Measurements from ENCODE around the gene WBP1L.
"Not testable (repeated sequence)": the region's sequence is repeated elsewhere in the genome, so short reads cannot be mapped to it uniquely, and the experiment has no call there.

Gene WBP1L

DNA sequence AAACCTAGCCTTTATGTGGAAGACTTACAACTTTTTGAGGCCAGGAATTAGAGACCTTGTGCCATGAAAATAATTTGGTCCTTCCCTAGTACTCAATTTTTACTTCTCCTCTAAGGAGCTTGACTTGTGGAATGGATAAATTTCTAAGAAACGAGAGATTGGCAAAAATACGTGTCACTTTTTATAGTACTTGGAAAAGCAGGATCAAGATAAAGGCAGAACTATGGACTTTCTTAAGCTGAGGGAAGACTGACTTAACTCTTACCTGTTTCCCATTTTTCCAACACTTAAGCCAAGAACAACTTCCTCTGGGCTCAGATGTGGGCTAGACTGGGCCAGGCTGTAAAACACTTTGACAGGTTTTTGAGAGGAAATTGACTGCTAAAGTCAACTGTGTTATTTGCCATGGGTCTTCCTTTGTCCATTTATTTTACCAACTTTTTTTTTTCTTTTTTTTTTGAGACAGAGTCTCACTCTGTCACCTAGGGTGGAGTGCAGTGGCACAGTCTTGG is 2.0 kb upstream of the WBP1L start:
- Histone ChIP-seq H3K79me1 (ENCODE audit: low read depth, low read length) (peaks cover 5% of the 10 kb centered on the region), H3K9me3 (replicated peaks in 1 of 2; ENCODE audit: control insufficient read depth in 2 of 2, insufficient read depth in 1 of 2, low read depth in 1 of 2, low read length in 2 of 2) (peaks cover 0 to 2% of the 10 kb centered on the region in 2 donors), H3K18ac (ENCODE audit: low read length) (no peak overlapping the region), H3K36me3 (replicated peaks in 1 of 2; ENCODE audit: control insufficient read depth in 2 of 2, insufficient read depth in 2 of 2, low read length in 2 of 2) (peaks cover 8 to 22% of the 10 kb centered on the region in 2 donors), H3K4me3 (ENCODE audit: low read length in 2 of 2) (no peak overlapping the region), H2BK5ac (ENCODE audit: low read length) (no peak overlapping the region), H3K14ac (ENCODE audit: low read length) (no peak overlapping the region), H3K23ac (ENCODE audit: low read depth, low read length, poor library complexity) (no peak overlapping the region), H2AK5ac (ENCODE audit: low read depth, low read length) (no peak overlapping the region), H4K8ac (ENCODE audit: low read depth, low read length) (no peak overlapping the region), H3K4me2 (ENCODE audit: insufficient read depth, low read length, poor library complexity, severe bottlenecking) (no peak overlapping the region), H2BK120ac (ENCODE audit: low read depth, low read length) (no peak overlapping the region), H3K4ac (ENCODE audit: low read length) (no peak overlapping the region), H2BK15ac (ENCODE audit: low read length) (no peak overlapping the region), H3K4me1 (ENCODE audit: control insufficient read depth in 2 of 2, insufficient read depth in 1 of 2, low read depth in 1 of 2, low read length in 2 of 2) (peaks cover 6% of the 10 kb centered on the region in 2 donors), H2BK12ac (ENCODE audit: low read length) (no peak overlapping the region), H2AFZ (ENCODE audit: low read length) (no peak overlapping the region), H3K27me3 (ENCODE audit: control insufficient read depth in 3 of 3, insufficient read depth in 3 of 3, low read depth in 1 of 3, low read length in 3 of 3) (no peaks in the 10 kb centered on the region), H3K27ac (replicated peaks; ENCODE audit: low read length) (no peak overlapping the region), H4K91ac (ENCODE audit: low read depth, low read length, poor library complexity) (no peak overlapping the region), H3K9ac (ENCODE audit: low read depth, low read length, poor library complexity) (no peak overlapping the region)
- WGBS, 2 donors (ENCODE audit: extremely low coverage in 2 of 2, insufficient read length in 2 of 2, insufficient replicate concordance in 1 of 2), result no CpG with 5 or more reads among the region's 2 CpGs
- no peak for DNase-seq (ENCODE audit: low spot score)

DNA sequence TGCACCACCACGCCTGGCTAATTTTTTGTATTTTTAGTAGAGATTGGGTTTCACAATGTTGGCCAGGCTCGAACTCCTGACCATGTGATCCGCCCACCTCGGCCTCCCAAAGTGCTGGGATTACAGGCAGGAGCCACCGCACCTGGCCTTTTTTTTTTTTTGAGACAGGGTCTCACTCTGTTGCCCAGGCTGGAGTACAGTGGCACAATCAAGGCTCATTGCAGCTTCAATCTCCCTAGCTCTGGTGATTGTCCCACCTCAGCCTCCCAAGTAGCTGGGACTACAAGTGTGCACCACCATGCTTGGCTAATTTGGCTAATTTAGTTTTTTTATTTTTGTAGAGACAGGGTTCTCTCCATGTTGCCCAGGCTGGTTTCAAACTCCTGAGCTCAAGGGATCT is 1.4 kb upstream of the WBP1L start:
- not testable (repeated sequence) for H2AFZ ChIP-seq (ENCODE audit: low read length); H3K4me3 ChIP-seq (ENCODE audit: low read length in 2 of 2); H3K9ac ChIP-seq (ENCODE audit: low read depth, low read length, poor library complexity); H3K4me1 ChIP-seq (ENCODE audit: control insufficient read depth in 2 of 2, insufficient read depth in 1 of 2, low read depth in 1 of 2, low read length in 2 of 2); H2AK5ac ChIP-seq (ENCODE audit: low read depth, low read length); H3K18ac ChIP-seq (ENCODE audit: low read length); H3K27ac ChIP-seq (replicated peaks; ENCODE audit: low read length); H3K4me2 ChIP-seq (ENCODE audit: insufficient read depth, low read length, poor library complexity, severe bottlenecking); H3K27me3 ChIP-seq (ENCODE audit: control insufficient read depth in 3 of 3, insufficient read depth in 3 of 3, low read depth in 1 of 3, low read length in 3 of 3); H3K23ac ChIP-seq (ENCODE audit: low read depth, low read length, poor library complexity); H3K79me1 ChIP-seq (ENCODE audit: low read depth, low read length); H2BK12ac ChIP-seq (ENCODE audit: low read length); H3K4ac ChIP-seq (ENCODE audit: low read length); H4K91ac ChIP-seq (ENCODE audit: low read depth, low read length, poor library complexity); H4K8ac ChIP-seq (ENCODE audit: low read depth, low read length); H2BK120ac ChIP-seq (ENCODE audit: low read depth, low read length); H3K9me3 ChIP-seq (replicated peaks in 1 of 2; ENCODE audit: control insufficient read depth in 2 of 2, insufficient read depth in 1 of 2, low read depth in 1 of 2, low read length in 2 of 2); H2BK15ac ChIP-seq (ENCODE audit: low read length); H3K14ac ChIP-seq (ENCODE audit: low read length); H2BK5ac ChIP-seq (ENCODE audit: low read length); DNase-seq (ENCODE audit: low spot score)
- WGBS, 2 donors (ENCODE audit: extremely low coverage in 2 of 2, insufficient read length in 2 of 2, insufficient replicate concordance in 1 of 2), result no CpG with 5 or more reads among the region's 5 CpGs
- H3K36me3 ChIP-seq (replicated peaks in 1 of 2; ENCODE audit: control insufficient read depth in 2 of 2, insufficient read depth in 2 of 2, low read length in 2 of 2), result peaks cover 6 to 18% of the 10 kb centered on the region in 2 donors

DNA sequence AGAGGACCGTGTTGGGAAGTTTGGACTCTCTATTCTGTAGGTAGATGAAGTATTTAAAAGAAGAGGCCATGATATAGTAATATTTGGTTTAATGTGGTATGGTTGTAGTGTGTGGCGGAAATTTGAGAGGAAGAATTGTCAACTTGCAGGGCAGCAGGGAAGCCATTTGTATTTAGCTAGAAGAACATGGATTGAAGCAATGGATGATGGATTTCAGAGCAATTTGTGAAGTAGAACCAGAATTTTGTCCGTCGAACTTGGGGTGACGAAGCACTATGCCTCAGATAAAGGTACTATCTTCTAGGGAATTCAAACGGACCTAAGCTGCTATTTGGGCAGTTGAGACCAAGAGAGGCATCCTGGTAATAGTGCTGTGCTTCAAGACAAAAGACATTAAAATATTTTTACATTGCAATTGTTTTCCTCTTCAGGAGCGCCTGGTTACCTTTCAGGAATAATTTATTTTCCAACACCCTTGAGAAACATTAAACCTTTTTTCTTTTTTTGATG is 615 bp upstream of the WBP1L start:
- no peak overlapping the region for H3K27ac ChIP-seq (replicated peaks; ENCODE audit: low read length)

DNA sequence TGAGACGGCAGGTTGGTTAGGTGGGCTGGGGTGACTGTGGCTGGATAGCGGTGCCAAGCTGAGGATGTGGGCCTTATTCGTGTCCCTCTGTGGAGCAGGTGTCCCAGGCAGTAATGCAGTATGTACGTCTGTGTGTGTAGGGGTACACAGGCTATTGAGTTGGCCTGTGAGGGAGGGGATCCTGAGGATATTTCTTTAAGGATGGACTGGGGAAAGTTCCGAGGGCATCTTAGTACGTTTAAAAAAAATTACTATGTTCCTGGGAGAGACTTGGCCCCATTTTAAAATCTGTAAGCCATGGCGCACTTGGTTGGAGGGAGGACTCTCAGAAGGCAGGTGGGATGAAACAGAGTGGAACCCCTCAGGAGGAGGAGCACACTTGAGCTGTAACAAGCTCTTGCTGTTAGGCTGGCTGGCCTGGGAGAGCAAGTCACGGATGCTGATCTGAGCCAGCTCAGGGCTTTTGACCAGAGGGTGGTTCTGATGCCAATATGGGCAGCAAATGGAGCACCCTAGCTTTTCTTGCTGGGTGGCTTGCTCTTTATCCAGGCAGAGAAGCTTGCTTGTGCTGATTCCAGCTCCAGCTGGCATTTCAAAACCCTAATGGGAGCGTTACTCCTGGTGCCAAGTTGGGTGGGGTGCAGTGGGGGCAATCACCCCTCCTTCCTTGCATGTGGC is 765 bp downstream of the WBP1L start:
- Histone ChIP-seq H4K8ac (ENCODE audit: low read depth, low read length) (no peak overlapping the region), H3K36me3 (replicated peaks in 1 of 2; ENCODE audit: control insufficient read depth in 2 of 2, insufficient read depth in 2 of 2, low read length in 2 of 2) (no peaks in the 10 kb centered on the region), H3K4me3 (ENCODE audit: low read length in 2 of 2) (peak overlapping the region; percentile 82 to 98), H3K9me3 (replicated peaks in 1 of 2; ENCODE audit: control insufficient read depth in 2 of 2, insufficient read depth in 1 of 2, low read depth in 1 of 2, low read length in 2 of 2) (no peaks in the 10 kb centered on the region), H3K27me3 (ENCODE audit: control insufficient read depth in 3 of 3, insufficient read depth in 3 of 3, low read depth in 1 of 3, low read length in 3 of 3) (no peaks in the 10 kb centered on the region), H3K4me1 (ENCODE audit: control insufficient read depth in 2 of 2, insufficient read depth in 1 of 2, low read depth in 1 of 2, low read length in 2 of 2) (peaks cover 6% of the 10 kb centered on the region in 2 donors), H3K27ac (replicated peaks; ENCODE audit: low read length) (no peak overlapping the region), H2AK5ac (ENCODE audit: low read depth, low read length) (peak overlapping the region; percentile 83), H3K79me1 (ENCODE audit: low read depth, low read length) (peaks cover 5% of the 10 kb centered on the region), H3K4ac (ENCODE audit: low read length) (no peak overlapping the region), H3K23ac (ENCODE audit: low read depth, low read length, poor library complexity) (peak overlapping the region; percentile 83), H3K18ac (ENCODE audit: low read length) (peak overlapping the region; percentile 80), H2BK12ac (ENCODE audit: low read length) (no peak overlapping the region), H2AFZ (ENCODE audit: low read length) (peak overlapping the region; percentile 79), H2BK120ac (ENCODE audit: low read depth, low read length) (no peak overlapping the region), H4K91ac (ENCODE audit: low read depth, low read length, poor library complexity) (no peak overlapping the region), H2BK5ac (ENCODE audit: low read length) (peak overlapping the region; percentile 32), H2BK15ac (ENCODE audit: low read length) (no peak overlapping the region), H3K9ac (ENCODE audit: low read depth, low read length, poor library complexity) (peak overlapping the region; percentile 96), H3K14ac (ENCODE audit: low read length) (peak overlapping the region; percentile 9), H3K4me2 (ENCODE audit: insufficient read depth, low read length, poor library complexity, severe bottlenecking) (peak overlapping the region; percentile 73)
- no CpG with 5 or more reads among the region's 9 CpGs for WGBS, 2 donors (ENCODE audit: extremely low coverage in 2 of 2, insufficient read length in 2 of 2, insufficient replicate concordance in 1 of 2)
- DNase-seq (ENCODE audit: low spot score), result no peak

More for the DNA sequence above, 615 bp upstream of the WBP1L start:
- no peak overlapping the region for H3K4me2 ChIP-seq (ENCODE audit: insufficient read depth, low read length, poor library complexity, severe bottlenecking)
- H2AFZ ChIP-seq (ENCODE audit: low read length), result peak overlapping the region; percentile 78
- H3K18ac ChIP-seq (ENCODE audit: low read length), result no peak overlapping the region
- no peak overlapping the region for H3K9ac ChIP-seq (ENCODE audit: low read depth, low read length, poor library complexity)
- H3K27me3 ChIP-seq (ENCODE audit: control insufficient read depth in 3 of 3, insufficient read depth in 3 of 3, low read depth in 1 of 3, low read length in 3 of 3), result no peaks in the 10 kb centered on the region
- H4K8ac ChIP-seq (ENCODE audit: low read depth, low read length), result no peak overlapping the region
- no peak overlapping the region for H3K14ac ChIP-seq (ENCODE audit: low read length)
- H3K79me1 ChIP-seq (ENCODE audit: low read depth, low read length), result peaks cover 5% of the 10 kb centered on the region
- H3K4ac ChIP-seq (ENCODE audit: low read length), result no peak overlapping the region
- DNase-seq (ENCODE audit: low spot score), result no peak
- no peaks in the 10 kb centered on the region for H3K9me3 ChIP-seq (replicated peaks in 1 of 2; ENCODE audit: control insufficient read depth in 2 of 2, insufficient read depth in 1 of 2, low read depth in 1 of 2, low read length in 2 of 2)
- 100% methylated on average over 1 of the region's 7 CpGs for WGBS, 2 donors (ENCODE audit: extremely low coverage in 2 of 2, insufficient read length in 2 of 2, insufficient replicate concordance in 1 of 2)
- H2BK5ac ChIP-seq (ENCODE audit: low read length), result no peak overlapping the region
- H2AK5ac ChIP-seq (ENCODE audit: low read depth, low read length), result no peak overlapping the region
- H2BK120ac ChIP-seq (ENCODE audit: low read depth, low read length), result no peak overlapping the region
- peaks cover 0 to 10% of the 10 kb centered on the region in 2 donors for H3K36me3 ChIP-seq (replicated peaks in 1 of 2; ENCODE audit: control insufficient read depth in 2 of 2, insufficient read depth in 2 of 2, low read length in 2 of 2)
- no peak overlapping the region for H2BK15ac ChIP-seq (ENCODE audit: low read length)
- H3K23ac ChIP-seq (ENCODE audit: low read depth, low read length, poor library complexity), result no peak overlapping the region
- no peak overlapping the region for H3K4me3 ChIP-seq (ENCODE audit: low read length in 2 of 2)
- no peak overlapping the region for H2BK12ac ChIP-seq (ENCODE audit: low read length)
- H4K91ac ChIP-seq (ENCODE audit: low read depth, low read length, poor library complexity), result no peak overlapping the region
- H3K4me1 ChIP-seq (ENCODE audit: control insufficient read depth in 2 of 2, insufficient read depth in 1 of 2, low read depth in 1 of 2, low read length in 2 of 2), result peaks cover 6% of the 10 kb centered on the region in 2 donors

All from neuronal stem cell (in vitro differentiated cells).